Stimulated activated CD4-positive, alpha-beta T cell treated with anti-CD3 and anti-CD28 coated beads, Interleukin-1b, Interleukin-23, amount 100 ng/mL, for 4 hours (primary cell): ENCODE results near the gene LACTB.
"Not testable (repeated sequence)": the region's sequence is repeated elsewhere in the genome, so short reads cannot be mapped to it uniquely, and the experiment has no call there.

Experiments used
- DNase-seq, 2 donors: peaks; one replicate each; pipeline ENCODE4 v3.0.0-alpha.2; 2020; ENCODE audit warnings: low read depth in 2 of 2

Gene LACTB

DNA sequence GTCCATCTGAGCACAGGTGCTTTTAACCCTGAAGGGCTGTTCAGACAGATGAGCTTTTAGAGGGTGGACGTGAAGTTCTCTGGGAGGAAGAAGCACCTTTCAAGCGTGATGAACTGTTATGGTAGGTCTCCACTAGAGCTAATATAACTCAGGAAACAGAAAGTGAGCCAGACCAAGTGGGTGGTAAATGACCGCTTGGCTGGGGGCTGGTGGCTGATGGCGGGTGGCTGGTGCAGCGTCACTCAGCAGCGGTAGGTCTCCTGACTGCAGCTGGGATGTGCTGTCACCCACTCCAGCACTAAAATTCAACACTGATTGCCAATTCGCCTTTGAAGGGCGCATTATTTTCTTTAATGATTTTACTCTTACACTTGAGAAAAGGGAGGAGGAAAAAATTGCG lies 31.2 kb upstream of the LACTB start:
- no peak for DNase-seq

DNA sequence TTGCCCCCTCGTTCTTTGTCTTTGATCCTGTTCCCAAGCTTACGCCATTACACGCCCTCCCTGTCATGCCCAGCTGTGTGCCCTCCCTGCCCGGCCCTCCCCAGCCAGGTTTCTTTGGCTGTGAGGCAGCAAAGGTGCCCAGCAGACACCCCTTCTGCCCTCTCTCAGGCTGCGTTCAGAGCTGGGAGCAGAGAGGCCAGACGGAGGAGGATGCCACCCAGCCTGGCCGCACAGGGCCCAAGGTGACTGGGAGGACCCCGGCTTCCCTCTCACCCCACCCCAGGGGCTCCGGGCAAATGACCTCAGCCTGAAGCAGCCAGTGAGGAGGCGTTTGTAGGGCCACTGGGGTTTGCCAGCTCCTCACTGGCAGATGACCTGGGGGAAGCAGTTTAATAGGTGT lies 30.8 kb upstream of the LACTB start:
- no peak for DNase-seq

DNA sequence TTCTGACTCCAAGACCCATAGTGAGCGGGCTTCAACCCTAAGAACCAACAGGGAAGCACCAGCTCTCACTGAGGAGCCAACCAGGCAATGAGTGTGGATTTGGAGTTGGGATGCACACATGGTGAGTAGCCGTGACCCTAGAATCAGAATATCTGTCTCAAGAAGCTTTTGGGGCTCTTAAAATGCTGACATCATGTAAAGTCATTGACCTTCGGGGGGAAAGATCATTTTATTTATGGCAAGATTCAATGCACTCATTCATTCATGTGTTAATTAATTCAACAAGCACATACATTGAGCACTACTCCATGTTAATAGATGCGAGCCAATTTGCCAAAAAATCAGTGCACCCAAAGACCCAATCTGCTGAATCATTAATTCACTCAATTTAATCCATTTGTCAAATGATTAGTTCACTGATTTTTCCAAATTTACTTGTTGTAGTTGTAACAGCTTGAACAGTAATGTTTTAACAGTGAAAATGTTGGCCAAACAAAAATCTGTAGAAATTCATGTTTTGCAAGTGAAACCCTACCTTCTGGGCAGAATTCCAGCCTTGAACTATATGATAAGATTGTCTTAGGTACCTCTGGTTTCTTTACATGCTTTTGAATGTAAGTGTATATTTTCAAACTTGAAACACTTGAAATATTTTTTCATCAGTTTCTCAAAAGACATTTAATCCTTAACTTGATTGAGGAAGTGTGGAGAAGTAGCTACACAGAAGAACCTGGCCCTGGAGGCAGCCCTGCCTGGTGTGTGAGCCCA lies 29.8 kb upstream of the LACTB start:
- no peak for DNase-seq

DNA sequence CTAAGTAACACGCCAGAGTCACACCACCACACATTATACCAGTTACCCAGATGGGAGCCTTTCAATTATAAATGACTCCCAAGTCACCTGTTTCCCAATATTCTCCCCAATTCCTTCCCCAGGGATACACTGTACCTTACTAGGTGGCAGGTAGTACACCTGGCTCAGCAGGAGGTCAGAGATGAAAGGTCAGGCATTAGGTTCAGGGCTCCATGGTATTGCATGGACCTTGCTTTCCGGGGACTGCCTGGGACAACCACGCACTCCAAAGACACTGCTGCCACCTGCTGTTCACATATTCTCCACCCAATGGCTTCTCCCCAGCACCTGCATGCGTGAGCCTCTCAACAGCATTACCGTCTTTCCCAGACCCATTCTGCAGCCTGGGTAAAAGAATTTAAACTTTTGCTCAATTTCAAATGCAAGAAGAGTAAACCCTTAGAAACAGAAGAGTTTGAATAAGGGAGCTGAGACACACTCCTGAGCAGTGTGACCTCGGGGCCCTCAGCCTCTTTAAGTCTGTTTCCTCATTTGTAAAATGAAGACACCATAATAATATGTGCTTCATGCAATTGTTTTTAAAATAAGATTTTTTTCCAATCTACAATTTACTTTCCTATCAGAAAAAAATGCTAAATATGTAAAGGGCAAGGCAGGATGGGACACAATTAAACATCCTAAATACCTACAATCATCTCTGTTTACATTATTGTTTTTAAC lies 28.0 kb upstream of the LACTB start:
- peak; percentile 57 to 65 for DNase-seq

DNA sequence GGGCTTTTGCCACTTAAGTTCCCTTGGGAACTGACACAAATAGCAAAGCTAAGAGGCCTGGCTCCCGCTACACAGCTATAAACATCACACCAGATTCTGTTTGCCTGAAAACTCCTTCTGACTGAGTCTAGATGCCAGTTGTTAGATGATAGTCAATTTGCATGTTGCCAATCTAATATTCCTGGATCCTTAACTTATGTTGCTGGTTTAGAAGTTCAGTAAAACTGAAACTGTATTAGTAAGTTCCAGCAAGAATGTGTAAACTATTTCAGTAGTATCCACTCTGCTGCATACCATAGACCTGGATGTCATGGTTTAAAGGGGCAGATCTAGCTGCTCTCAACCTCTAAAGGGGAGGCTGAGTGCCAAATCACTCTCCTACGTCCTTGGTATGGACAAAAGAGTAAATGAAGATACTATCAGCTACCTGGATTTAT lies 27.1 kb upstream of the LACTB start:
- no peak for DNase-seq

DNA sequence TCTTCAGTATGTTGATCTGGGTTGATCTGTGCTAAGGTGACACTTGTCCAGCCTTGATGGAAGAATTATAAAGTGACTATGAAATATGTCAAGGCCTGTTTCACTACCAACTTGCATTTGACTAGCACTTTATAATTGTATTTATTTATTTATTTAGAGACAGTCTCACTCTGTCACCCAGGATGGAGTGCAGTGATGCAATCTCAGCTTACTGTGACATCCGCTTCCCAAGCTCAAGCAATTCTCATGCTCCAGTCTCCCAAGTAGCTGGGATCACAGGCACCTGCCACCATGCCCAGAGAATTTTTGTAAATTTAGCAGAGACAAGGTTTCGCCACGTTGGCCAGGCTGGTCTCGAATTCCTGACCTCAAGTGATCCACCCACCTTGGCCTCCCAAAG lies 25.5 kb upstream of the LACTB start:
- no peak for DNase-seq

DNA sequence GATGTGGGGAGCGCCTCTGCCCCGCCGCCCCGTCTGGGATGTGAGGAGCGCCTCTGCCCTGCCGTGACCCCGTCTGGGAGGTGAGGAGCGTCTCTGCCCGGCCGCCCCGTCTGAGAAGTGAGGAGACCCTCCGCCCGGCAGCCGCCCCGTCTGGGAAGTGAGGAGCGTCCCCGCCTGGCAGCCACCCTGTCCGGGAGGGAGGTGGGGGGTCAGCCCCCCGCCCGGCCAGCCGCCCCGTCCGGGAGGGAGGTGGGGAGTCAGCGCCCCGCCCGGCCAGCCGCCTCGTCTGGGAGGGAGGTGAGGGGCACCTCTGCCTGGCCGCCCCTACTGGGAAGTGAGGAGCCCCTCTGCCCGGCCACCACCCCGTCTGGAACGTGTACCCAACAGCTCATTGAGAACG lies 22.8 kb upstream of the LACTB start:
- not testable (repeated sequence) for DNase-seq

DNA sequence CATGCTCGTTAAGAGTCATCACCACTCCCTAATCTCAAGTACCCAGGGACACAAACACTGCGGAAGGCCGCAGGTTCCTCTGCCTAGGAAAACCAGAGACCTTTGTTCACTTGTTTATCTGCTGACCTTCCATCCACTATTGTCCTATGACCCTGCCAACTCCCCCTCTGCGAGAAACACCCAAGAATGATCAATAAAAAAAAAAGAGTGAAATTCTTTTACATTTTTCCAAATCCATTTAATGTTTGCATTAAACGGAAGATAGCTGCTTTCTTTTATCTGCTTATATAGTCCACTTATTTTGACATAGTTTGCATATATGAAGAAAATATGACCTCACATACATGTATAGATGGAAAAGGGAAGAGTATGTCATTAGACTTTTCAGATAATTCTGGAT lies 22.1 kb upstream of the LACTB start:
- DNase-seq: not testable (repeated sequence)

DNA sequence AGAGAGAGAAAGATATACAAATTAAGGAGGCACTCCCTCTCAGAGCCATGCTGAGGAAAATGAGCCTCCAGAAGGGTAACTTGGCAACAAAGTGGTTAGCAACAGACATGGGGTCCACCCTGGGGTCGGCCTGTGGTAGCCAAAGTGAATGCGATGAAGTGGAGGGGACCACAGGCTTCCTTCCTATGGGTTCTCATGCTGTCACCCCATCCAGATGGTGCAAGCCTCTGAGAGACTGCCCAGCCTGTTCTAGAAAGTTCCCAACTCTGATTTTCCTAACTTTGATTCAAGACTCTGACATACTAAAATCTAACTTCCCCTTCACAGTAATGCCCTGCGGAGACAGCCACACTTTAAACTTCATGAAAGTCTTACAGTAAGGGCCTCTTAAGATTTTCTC lies 18.2 kb upstream of the LACTB start:
- DNase-seq: no peak

DNA sequence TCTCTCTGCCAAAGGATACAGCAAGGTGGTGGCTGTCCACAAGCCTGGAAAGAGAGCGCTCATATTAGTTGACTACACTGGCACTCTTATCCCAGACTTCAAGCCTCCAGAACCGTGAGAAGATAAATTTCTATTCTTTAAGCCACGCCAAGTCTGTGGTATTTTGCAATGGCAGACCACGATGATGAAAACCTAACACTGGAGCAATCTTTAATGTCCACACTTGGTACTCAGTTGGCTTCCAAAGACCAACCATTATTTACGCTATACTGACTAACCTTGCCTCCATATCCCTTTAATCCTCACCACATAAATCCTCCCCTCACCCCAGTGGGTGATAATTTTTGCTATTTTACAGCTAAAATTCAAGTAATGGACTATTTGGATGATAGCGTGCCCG lies 16.9 kb upstream of the LACTB start:
- no peak for DNase-seq

DNA sequence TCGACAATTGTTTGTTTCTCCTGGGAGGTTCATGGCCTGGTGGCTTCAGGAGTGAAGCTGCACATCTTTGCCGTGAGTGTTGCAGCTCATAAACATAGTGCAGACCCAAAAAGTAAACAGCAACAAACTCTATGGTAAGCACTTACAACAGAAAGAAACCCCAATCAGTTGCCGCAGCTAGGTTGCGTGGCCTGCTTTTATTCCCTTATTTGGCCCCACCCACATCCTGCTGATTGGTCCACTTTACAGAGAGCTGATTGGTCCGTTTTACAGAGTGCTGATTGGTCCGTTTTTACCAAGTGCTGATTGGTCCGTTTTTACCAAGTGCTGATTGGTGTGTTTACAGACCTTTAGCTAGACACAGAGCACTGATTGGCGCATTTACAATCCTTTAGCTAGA lies 16.3 kb upstream of the LACTB start:
- not testable (repeated sequence) for DNase-seq

DNA sequence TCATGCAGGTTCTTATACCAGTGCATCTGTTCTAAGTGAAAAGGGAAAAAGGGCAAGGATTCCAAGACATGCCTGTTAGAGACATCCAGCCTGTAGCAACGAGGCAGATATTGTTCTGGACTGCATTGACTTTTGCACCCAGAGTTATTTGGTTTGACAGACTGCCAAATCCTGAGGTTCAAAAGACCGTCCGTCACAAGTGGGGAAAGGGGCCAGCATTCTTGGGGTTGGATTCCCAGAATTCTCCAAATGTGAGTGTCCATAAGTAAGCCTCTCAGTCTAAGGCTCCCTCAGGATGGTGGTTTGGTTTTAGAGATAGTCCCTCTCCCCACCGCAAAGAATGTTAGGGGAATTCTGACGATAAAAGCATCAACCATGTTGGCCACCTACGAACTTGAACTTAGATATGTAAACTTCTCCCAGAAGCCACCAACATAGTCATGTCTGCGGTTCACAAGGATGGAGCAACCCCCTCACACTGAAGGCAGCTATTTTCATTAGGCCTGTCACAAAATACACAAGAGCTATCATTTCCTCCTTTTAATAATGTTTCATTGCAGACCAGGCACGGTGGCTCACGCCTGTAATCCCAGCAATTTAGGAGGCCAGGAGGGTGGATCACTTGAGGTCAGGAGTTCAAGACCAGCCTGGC lies 13.6 kb upstream of the LACTB start:
- no peak for DNase-seq

DNA sequence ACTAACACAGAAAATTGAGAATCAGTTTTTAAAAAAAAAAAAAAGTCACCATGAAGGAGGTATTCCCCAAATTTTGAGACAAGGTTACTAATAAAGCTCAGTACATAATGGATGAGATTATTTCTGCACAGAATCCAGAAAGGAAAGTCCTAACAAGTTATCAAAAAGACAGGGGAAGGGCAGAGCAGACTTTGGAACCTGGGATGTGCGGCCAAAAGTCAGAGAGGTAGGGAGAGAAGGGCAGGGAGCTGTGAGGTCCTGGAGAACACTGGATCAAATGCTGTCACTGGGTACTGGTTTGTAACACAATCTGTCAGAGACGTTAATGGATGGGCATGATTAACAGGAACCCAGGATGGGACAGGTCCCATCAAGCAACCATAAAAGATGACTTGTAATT lies 12.2 kb upstream of the LACTB start:
- no peak for DNase-seq

DNA sequence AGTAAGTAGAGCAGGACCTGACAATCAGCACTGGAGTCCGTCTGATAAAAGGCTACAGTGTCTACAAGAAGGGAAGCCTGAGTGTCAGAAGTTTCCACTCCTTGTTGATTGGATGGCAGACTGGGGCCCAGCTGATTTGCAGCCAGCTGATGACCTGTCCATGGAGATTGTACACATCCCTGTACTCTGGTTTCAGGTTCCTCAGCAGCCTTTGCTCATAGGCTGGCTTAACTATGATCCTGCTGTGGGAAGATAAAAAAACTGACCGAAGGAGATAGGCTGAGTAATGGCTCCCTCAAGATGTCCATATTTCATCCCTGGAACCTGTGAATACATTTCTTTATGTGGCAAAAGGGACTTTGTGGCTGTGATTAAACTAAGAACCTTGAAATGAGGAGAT lies 11.7 kb upstream of the LACTB start:
- DNase-seq: no peak

DNA sequence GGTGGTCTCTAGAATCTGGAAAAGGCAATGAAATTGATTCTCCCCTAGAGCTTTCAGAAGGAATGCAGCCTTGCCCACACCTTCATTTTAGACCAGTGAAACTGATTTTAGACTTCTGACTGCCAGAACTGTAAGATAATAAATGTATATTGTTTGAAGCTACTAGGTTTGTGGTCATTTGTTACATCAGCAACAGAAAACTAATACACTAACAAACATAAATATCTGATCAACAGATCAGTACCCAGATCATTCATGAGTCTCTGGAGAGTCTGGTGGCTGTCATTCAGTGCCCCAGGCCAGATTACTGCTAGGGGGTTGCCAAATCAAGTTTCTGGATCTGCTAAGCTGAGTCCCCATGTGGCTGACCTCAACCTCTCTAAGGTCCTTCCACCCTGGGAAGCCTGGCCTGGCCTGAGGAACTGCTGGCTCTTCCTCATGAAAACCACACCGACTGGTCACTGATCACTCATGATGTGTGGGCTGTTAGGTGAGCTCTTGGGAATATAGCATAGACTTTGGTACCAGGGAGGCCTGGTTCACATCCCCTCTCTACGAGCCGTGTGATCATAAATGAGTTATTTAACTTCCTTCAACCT lies 11.1 kb upstream of the LACTB start:
- no peak for DNase-seq

DNA sequence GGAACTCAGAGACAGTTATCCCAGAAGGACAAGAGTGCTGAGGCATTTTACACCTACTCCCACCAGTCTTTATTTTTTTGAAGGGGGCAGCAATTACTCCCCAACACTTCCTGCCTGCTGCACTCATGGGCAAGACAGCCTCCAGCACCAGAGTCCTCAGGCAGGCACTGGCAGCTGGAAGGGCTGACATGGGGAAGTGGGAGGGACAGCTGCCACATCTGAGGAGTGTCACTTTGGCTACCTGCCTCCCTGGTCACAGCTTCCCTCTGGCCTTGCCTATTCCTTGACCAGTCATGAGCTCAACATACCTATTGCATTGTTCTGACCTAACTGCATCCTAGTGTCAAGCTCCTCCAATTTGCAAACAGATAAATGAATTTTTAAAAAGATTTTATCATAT lies 10.2 kb upstream of the LACTB start:
- no peak for DNase-seq

DNA sequence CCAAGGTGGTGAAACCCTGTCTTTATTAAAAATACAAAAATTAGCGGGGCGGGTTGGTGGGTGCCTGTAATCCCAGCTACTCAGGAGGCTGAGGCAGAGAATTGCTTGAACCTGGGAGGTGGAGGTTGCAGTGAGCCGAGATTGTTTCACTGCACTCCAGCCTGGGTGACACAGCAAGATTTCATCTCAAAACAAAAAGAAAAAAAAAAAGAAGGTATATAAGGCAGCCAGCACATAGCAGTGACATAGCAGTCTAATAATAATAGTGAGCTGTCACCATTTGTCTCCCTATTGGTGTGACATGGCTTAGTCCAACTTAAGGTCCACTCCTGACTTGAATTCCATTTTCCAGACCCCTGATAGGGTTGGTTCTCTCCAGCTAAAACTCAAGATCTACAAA lies 8.8 kb upstream of the LACTB start:
- DNase-seq: no peak

DNA sequence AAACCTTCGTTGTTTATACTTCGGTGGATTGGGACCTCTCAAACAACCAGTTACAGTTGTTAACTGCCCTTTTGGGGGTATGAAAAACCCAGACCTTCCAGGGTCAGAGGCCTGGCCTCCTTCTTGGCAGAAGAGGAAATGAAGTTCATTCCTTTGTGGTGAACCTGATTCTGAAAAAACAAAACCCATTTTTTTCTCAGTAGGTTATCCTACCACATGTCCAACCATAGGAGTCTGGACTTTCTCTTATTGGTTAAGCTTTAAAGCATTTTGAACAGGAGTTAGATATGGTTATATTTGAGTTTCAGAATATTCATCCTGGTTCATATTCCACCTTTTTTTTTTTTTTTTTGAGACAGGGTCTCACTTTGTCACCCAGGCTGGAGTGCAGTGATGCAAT lies 7.2 kb upstream of the LACTB start:
- DNase-seq: no peak

DNA sequence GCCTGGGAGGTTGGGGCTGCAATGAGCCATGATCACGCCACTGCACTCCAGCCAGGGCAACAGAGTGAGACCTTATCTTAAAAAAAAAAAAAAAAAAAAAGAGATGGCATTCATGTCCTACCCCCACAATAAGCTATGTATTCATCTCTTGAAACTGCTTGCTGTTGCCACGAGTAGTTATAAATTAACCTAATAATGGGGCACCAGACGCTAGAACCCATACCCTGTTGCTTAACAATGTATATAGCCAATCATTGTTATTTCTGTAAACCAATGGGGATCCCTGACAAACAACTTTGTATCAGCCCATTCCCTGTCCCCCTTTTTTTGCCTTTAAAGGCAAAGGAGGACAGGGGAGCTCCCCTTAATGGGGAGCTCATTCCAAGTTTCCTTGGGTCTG lies 2.8 kb upstream of the LACTB start:
- no peak for DNase-seq

DNA sequence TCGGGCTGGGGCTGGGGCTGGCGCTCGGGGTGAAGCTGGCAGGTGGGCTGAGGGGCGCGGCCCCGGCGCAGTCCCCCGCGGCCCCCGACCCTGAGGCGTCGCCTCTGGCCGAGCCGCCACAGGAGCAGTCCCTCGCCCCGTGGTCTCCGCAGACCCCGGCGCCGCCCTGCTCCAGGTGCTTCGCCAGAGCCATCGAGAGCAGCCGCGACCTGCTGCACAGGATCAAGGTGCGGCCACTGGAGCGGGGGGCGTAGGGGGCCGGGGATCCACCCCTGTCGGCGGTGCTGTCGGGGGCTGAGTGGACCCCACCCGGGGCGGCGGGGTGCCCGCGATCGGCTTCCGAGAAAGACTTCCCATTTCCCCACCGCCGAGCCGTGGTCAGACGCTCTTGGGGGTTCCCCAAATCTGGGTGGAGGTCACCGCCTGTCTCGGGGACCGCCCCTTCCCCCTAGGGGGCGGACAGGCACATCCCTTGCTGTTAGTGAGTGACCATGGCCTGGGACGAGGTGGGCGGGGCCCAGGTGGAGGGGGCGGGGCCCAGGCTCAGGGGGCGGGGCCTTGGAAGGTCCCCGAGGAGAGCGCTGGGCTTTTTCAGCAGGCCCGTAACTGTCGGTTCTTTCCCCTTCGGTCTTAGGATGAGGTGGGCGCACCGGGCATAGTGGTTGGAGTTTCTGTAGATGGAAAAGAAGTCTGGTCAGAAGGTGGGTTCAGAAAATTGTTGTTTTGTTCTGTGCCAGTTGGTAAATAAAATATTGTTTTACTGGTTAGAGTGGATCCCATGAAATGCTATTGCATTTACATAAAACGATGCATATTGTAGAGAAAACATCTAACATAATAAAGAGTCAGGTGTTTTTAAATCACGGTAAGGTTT lies 578 bp downstream of the LACTB start:
- DNase-seq: peak; percentile 48 to 81

DNA sequence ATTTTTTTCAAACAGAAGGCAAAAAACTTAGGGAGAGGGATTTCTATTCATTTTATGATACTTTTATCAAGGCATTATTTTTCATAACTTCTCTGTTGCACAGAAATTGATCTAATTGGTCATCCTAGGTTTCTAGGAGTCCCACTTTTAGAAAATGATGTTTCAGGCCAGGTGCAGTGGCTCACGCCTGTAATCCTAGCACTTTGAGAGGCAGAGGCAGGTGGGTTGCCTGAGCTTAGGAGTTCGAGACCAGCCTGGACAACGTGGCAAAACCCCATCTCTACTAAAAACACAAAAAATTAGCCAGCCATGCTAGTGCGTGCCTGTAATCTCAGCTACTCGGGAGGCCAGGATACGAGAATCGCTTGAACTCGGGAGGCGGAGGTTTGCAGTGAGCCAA lies 2.8 kb downstream of the LACTB start:
- no peak for DNase-seq

DNA sequence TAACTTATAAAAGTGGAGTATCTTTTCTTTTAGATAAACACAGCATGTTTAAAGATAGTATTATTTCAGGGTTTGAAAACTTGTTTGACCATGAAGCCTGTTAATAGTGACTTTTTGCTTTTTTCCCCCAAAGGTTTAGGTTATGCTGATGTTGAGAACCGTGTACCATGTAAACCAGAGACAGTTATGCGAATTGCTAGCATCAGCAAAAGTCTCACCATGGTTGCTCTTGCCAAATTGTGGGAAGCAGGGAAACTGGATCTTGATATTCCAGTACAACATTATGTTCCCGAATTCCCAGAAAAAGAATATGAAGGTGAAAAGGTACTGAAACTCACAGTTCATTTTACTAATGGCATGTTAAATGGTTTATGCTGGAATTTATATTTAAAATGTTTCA lies 5.1 kb downstream of the LACTB start:
- DNase-seq: no peak
